NK-92 treated with Interleukin-12 subunit alpha and Interleukin-12 subunit beta, amount 100 ng/mL, for 24 hours (cell line): ENCODE data around the gene PITPNM1.
A peak's percentile ranks its signal among the peaks of the same experiment; 100 is the strongest.
"Not testable (repeated sequence)": the region's sequence is repeated elsewhere in the genome, so short reads cannot be mapped to it uniquely, and the experiment has no call there.

Source experiments
- DNase-seq: peaks from one replicate; lab custom pipeline; 2025; lab: John Stamatoyannopoulos, UW

Gene PITPNM1

DNA sequence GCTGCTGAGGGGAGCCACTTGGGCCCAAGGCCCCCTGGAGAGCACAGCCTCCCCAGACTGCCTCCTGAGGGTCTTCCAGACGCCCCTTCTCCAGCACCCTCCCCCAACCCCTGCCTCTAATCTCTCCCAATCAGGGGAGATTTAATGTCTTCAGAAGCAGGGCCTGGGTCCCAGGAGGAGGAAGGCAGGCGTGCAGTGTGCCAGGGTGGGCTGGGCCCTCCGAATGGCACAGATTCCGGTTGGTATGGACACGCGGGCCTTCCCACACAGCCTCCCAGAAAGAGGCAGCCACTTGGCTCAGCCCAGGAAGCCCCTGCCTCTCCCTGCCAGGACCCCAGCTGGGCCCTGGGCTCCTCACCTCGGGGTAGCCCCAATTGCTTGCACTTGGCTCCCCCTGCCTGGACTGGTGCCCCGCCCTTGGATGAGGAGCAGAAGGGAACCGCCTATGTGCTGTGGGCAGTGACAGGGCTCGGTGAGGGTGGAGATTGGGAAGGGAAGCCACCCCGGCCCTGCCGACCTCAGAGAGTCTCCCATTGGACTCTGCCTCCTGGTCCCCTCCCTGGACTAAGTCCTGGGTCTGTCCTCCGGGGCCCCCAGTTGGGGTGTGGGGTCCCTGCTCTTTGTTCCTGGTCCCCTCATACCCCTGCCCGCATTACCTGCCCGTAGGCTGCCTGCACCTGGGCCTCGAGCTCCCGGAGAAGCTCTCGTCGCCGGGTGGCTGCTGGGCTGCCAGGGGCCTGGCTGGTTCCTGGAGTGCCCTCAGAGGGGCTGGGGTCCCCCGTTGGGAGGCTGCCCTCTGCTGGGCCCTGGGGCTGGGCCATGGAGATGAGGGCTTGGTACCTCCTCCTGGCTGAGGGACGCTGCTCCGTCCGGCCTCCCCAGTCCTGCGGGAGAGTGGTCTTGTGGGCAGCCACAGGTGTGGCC is 18.7 kb upstream of the PITPNM1 start:
- DNase-seq: no peak

- no peak for DNase-seq
Measured at GRCh38 chr11:67522844-67523555, 17.8 kb upstream of the PITPNM1 start, which contains the start of gene CABP2. TSS of gene CABP2 (minus strand) at chr11:67523446. CDS start at chr11:67523326, 120 bp downstream.

DNA sequence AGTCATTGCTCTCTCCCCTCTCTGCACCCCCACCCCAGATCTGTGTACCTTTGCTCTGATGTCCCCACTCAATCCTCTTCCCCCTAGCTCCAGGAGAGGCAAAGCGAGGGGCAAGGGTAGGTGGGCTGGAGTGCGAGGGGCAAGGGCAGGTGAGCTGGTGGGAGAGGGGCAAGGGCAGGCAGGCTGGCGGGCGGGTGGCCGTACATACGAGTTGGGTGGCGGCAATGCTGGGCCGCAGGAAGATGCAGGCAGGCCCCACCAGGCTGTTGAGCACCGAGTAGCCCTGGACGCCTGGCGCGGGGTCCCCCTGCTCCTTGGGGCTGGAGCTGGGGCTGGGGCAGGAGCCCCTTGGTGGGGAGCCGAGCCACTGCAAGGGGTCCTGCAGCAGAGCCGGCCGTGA is 17.2 kb upstream of the PITPNM1 start:
- no peak for DNase-seq

DNA sequence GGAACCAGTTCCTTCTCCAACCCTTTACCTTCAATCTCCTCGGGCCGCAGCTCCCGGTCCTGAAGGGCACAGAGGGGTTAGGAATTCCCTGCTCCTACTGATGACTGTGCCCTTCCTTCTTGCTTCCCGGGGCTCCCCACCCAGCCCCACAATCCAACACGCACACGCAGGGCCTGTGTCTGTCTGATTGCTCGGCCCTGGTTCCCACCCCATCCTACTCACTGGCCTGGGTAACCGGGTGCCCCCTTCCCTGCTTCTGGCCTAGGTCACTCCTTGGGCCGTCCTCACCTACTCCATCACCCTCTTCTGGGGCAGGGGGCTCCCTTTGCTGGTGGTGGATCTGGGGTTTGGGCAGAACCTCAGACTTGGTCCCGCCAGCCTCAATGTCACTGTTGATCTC is 16.8 kb upstream of the PITPNM1 start:
- no peak for DNase-seq

DNA sequence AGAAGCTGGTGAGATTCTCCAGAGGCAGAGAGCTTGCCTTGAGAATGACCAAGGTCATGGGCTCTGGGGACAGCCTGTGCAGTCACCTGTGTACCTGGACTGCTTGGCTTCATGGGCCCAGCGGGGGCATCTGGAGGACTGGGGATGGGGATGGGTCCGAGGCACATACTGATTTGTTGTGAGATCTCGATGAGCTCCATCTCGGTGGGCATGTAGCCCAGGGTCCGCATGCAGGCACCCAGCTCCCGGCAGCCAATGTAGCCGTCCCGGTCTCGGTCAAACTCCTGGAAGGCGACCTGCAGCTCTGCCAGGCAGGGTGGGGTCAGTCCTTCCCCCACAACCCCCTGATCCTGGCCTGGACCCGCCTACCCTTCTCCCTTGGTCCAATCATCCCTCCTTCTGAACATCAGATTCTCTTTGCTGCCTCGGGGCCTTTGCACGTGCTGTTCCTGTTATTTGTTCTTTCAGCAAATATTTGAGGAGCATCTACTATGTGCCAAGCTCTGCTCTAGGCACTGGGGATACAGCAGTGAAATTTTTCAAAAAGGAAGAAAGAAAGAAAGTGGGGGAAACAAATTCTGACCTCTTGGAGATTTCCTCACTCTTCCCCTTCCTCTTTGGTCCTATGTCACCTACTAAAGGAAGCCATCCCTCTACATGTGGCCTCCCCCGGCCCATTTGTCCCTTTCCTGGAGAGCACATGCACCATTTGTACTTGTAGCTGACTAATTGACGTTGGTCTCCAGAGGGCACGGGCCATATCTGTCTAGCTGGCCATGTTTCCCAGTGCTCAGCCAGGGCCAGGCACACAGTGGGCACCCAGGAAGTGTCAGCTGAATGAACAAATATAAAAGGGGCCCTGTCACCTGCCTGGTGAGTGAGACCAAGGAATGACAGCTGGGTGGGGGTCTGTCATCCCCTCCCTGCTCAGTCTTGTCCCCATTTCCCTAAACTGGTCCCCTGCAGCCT is 16.0 kb upstream of the PITPNM1 start:
- DNase-seq: no peak

DNA sequence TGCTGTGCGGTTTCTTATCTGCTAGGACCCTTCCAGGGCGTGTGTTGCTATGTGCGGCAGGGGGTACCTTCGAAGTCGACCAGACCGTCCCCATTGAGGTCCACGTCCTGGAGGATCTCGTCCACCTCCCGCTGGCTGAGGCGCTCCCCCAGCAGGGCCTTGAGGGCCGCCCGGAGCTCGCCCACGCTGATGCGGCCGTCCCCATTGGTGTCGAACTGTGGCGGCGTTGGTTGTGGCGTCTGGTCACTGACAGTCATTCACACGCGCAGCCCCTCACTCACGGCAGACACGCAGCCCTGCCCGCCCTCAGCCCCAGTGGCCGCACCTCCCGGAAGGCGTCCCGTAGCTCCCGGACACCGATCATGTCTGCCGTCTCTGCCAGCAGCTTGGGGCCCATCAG is 14.6 kb upstream of the PITPNM1 start:
- DNase-seq: no peak

DNA sequence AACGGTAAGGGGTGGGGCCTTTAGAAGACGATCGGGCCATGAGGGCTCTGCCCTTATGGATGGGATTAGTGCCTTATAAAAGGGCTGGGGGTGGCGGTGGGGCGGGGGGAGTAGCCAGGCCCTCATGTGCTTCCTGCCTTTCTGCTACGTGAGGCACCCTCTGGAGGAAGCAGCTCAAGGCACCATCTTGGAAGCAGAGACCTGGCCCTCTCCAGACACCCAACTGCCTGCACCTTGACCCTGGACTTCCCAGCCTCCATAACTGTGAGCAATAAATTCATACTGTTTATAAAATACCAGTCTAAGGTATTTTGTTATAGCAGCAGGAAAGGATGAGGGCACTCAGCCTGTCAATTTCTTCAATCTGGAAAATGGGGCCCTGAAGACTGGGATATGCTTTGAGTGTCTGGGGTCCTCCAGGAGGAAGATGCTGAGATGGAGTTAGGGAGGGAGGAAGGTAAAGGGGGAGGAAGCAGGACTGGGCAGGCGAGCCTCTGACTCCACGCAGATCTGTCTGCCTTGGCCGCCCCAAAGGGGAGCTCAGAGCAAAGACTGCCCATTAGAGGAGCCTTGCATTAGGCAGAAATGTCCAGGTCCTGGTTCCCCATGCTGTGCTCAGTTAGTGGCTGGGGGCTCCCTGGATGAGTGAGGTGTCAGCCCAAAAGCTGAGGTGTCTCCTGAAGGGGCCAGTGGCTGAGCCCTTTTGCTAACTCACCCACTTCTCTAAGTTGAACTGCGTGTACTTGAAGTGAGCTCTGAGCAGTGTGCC is 12.8 kb upstream of the PITPNM1 start:
- no peak for DNase-seq

DNA sequence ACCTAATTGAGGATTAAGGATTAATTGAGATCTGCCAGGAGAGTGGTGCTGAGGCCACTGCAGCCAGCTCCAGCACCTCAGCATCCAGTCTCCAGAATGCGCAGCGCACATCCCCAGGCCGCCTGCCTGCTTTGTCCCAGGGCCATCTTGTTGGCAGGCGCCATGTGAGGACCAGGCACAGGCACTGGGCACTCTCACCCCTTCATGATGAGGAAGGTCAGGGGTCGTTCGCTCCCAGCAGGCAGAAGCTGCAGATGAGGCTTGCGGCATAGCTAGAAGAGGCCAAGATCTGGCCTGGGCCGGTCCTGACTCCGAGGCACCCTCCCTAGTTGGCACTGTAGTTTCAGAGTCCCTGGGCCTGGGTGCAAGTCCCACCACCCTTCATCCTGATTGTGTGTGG is 11.6 kb upstream of the PITPNM1 start:
- no peak for DNase-seq

- DNase-seq: no peak
Measured at GRCh38 chr11:67514116-67514515, 9.0 kb upstream of the PITPNM1 start.

- not testable (repeated sequence) for DNase-seq
Measured at GRCh38 chr11:67511558-67511957, 6.4 kb upstream of the PITPNM1 start.

DNA sequence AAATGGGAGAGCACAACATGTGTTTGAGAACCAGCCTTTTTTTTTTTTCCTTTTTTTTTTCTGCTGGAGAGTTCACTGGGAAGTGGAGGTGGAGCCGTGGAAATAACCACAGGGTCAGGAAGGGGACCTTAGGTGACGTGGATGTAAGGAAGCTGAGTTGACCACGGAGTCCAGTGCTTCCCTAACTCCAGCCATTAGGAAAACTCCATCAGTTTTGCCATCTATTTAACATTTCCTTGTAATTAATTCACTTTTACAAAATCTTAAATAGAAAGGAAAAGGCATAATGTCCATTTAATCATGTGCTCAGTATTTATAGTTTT is 4.8 kb upstream of the PITPNM1 start:
- no peak for DNase-seq

- peak; percentile 97 for DNase-seq
Measured at GRCh38 chr11:67508486-67509121, 3.4 kb upstream of the PITPNM1 start.

DNA sequence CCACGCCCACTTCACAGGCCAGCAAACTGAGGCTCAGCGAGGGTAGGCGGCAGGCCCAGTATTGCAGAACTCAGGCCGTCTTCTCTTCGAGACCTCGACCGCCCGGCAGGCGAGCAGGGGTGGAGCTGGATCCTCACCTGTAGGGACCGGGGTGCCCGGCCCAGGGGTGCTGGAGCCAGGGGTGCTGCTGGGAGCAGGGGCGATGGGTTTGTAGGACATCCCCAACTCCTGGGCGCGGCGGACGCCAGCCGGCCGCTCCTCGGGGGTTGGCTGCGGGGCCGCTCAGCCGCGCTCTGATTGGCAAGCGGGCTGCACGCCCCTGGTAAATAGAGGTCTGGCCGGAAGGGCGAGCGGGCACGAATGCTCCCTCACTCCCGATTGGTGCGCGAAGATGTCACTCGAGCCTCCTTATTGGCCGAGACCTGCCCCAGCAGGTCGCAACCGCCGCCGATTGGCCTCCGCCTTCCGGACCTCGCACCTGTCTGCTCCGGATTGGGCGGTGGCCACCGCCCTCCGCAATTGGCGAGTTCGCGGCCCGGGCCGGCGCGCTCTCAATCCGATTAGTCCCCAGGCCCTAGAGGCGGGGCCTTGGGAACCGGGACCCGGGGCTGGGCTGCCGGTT is 2.8 kb upstream of the PITPNM1 start, which contains the start of gene CDK2AP2:
CDK2AP2 (minus strand) TSS at position 299 of the 622 bp plus-strand sequence; CDS start at position 219, 80 bp downstream.
- peak; percentile 99 for DNase-seq

GRCh38 chr11:67507242-67507863 is 2.2 kb upstream of the PITPNM1 start:
- DNase-seq: no peak

GRCh38 chr11:67506426-67507051 is 1.4 kb upstream of the PITPNM1 start:
- peak; percentile 23 for DNase-seq

DNA sequence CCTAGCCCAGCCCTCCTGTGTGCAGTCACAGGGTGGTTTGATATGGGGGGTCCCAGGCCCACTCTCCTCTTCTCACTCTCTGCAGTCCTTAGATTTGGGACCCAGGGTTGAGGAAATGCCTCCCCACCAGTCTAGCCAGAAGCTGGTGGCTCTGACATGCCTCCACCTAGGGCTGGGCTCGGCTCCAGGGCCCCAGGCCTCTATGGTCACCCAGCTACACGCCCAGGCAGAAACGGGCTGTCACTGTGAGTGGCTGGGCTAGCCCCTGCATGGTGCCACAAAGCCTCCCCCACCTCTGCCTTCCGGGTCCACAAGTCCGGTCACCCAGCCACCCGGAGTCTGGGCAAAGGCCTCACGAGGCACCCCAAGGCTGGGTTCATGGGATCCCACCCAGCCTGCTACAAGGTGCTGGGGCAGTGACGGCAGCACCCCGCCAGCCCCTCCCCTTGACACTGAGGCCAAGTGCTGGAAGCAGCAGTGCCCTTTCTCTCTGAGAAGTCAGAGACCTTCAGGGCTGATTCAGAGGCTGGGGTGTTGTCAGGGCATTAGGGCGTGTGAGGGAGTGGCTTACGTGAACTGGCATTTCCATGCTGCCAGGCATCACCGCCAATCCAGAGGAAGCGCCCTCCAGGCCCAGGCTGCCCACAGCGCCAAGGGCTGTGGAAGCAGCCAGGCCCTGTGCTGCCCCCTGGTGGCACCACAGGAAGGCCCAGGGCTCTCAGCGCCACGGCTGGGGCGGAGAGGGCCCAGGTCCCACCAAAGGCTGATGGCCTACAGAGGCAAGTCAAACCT is 638 bp upstream of the PITPNM1 start:
- peak; percentile 69 for DNase-seq

GRCh38 chr11:67504005-67504949 is 886 bp downstream of the PITPNM1 start:
- no peak for DNase-seq
